Measurements from ENCODE around the gene IL36B. TPM values are rescaled to one million over a fixed set of nuclear protein-coding genes. Genes with fewer than 3 reads are reported as not detected.
A peak's percentile ranks its signal among the peaks of the same experiment; 100 is the strongest.

Gene IL36B
- total RNA-seq, 2 experiments from 2014 or later = not detected

- ChIA-PET CTCF (no interaction called here), POLR2A (no interaction called here)
- no peak overlapping the region for H3K27ac Mint-ChIP-seq
- peak in 2 of 14 experiments; percentile 61 to 67 for DNase-seq
- no peaks in the 10 kb centered on the region for H3K36me3 Mint-ChIP-seq (ENCODE audit: low read depth)
- Histone ChIP-seq H3K4me3 (ENCODE audit: low read length) (no peak overlapping the region), H3K27me3 (ENCODE audit: control insufficient read depth in 1 of 2, insufficient read depth in 2 of 2, low read length in 2 of 2) (peaks cover 0 to 2% of the 10 kb centered on the region in 2 experiments), H3K27ac (ENCODE audit: low read depth in 1 of 2, low read length in 2 of 2) (no peak overlapping the region), H3K4me1 (ENCODE audit: insufficient read depth, low read length) (no peaks in the 10 kb centered on the region), H3K36me3 (ENCODE audit: insufficient read depth, low read length) (no peaks in the 10 kb centered on the region), H3K9me3 (ENCODE audit: control insufficient read depth in 1 of 2, insufficient read depth in 1 of 2, low read length in 2 of 2) (peaks cover 4 to 5% of the 10 kb centered on the region in 2 experiments)
- no peak overlapping the region for H3K4me3 Mint-ChIP-seq
- intact Hi-C loops (cut with DNase I, micrococcal nuclease) = loop anchor here in 1 of 2 experiments (5.0 kb wide), 1 partner anchor 114 kb away; no protein-coding TSS in a partner anchor
- no peaks in the 10 kb centered on the region for H3K4me1 Mint-ChIP-seq (ENCODE audit: low read depth)
- H3K27me3 Mint-ChIP-seq = no peaks in the 10 kb centered on the region
- no peak for TF ChIP-seq CTCF (IDR thresholded peaks at IDR 0.05)
- H3K9me3 Mint-ChIP-seq = peaks cover 3% of the 10 kb centered on the region
- no peak for ATAC-seq (ENCODE audit: poor library complexity)
These were observed 30.6 kb upstream of the IL36B start for GRCh38 chr2:113083296-113083695.

GRCh38 chr2:113081488-113082210, 29.0 kb upstream of the IL36B start:
- H3K27me3 Mint-ChIP-seq = no peaks in the 10 kb centered on the region
- Histone ChIP-seq H3K4me3 (ENCODE audit: low read length) (no peak overlapping the region), H3K9me3 (ENCODE audit: control insufficient read depth in 1 of 2, insufficient read depth in 1 of 2, low read length in 2 of 2) (no peaks in the 10 kb centered on the region), H3K27ac (ENCODE audit: low read depth in 1 of 2, low read length in 2 of 2) (no peak overlapping the region), H3K4me1 (ENCODE audit: insufficient read depth, low read length) (no peaks in the 10 kb centered on the region), H3K27me3 (ENCODE audit: control insufficient read depth in 1 of 2, insufficient read depth in 2 of 2, low read length in 2 of 2) (no peaks in the 10 kb centered on the region), H3K36me3 (ENCODE audit: insufficient read depth, low read length) (no peaks in the 10 kb centered on the region)
- H3K4me1 Mint-ChIP-seq (ENCODE audit: low read depth) = no peaks in the 10 kb centered on the region
- H3K27ac Mint-ChIP-seq = no peak overlapping the region
- no peak for TF ChIP-seq CTCF (IDR thresholded peaks at IDR 0.05)
- no peak for ATAC-seq (ENCODE audit: poor library complexity)
- POLR2A ChIA-PET = no interaction called here
- no peaks in the 10 kb centered on the region for H3K9me3 Mint-ChIP-seq
- CTCF ChIA-PET = no interaction called here
- intact Hi-C loops (cut with DNase I, micrococcal nuclease) = loop anchor here in 1 of 2 experiments (5.0 kb wide), 1 partner anchor 116 kb away; no protein-coding TSS in a partner anchor
- H3K36me3 Mint-ChIP-seq (ENCODE audit: low read depth) = no peaks in the 10 kb centered on the region
- no peak overlapping the region for H3K4me3 Mint-ChIP-seq
- DNase-seq = peak in 2 of 14 experiments; percentile 24 to 44

- Mint-ChIP-seq H3K27me3 (no peaks in the 10 kb centered on the region), H3K4me3 (no peak overlapping the region), H3K36me3 (ENCODE audit: low read depth) (no peaks in the 10 kb centered on the region), H3K9me3 (no peaks in the 10 kb centered on the region), H3K4me1 (ENCODE audit: low read depth) (peaks cover 4% of the 10 kb centered on the region), H3K27ac (no peak overlapping the region)
- Histone ChIP-seq H3K4me1 (ENCODE audit: insufficient read depth, low read length) (peaks cover 1% of the 10 kb centered on the region), H3K36me3 (ENCODE audit: insufficient read depth, low read length) (no peaks in the 10 kb centered on the region), H3K4me3 (ENCODE audit: low read length) (no peak overlapping the region), H3K9me3 (ENCODE audit: control insufficient read depth in 1 of 2, insufficient read depth in 1 of 2, low read length in 2 of 2) (no peaks in the 10 kb centered on the region), H3K27ac (ENCODE audit: low read depth in 1 of 2, low read length in 2 of 2) (no peak overlapping the region), H3K27me3 (ENCODE audit: control insufficient read depth in 1 of 2, insufficient read depth in 2 of 2, low read length in 2 of 2) (no peaks in the 10 kb centered on the region)
- peak in 11 of 14 experiments; percentile 23 to 64 (median 30) for DNase-seq
- TF ChIP-seq CTCF (IDR thresholded peaks at IDR 0.05) = peak; percentile 60
- ChIA-PET CTCF (interaction anchor here (0.7 to 1.1 kb wide), 2 partner anchors 18 to 22 kb away, joined by 4 to 5 read pairs; no protein-coding TSS in a partner anchor), POLR2A (no interaction called here)
- peak; percentile 77 for ATAC-seq (ENCODE audit: poor library complexity)
- intact Hi-C loops (cut with DNase I, micrococcal nuclease) = loop anchor here in 1 of 2 experiments (5.0 kb wide), 1 partner anchor 117 kb away; no protein-coding TSS in a partner anchor
These were observed 27.5 kb upstream of the IL36B start for GRCh38 chr2:113080134-113080533.

All from CD4-positive, alpha-beta T cell (primary cell).